Measurements from ENCODE around the gene KIF26B.

DNA sequence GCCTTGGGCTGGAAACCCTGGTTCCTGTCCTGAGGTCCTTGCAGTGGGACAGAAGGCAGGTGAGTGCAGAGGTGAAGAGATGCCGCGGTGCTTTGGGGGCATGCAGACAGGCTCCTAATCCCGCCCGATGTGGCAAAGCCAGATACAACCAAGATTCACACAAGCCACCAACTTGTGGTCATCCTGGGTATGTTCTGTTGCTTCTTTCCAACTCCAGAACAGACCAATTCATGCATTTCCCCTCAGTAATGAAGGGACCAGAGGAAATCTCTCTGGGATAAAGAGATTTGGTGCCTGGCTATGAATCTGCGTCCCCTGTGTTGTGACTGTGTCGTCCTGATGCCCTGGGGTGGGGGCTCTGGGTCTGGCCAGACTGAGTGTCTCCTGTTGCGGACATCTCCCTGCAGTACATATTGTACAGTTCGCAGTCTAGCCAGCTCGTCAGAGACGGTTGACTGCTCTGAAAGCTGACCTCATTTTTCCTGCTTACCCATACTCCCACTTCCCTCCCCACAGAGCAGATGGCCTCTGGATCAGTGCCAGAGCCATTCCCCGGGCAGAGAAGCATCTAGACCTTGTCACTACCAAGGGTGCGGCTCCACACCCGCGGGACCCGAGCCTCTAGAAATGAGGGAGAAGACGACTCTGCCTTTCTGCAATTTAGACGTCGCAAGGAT, 216.3 kb downstream of the KIF26B start:
- TF ChIP-seq, protein P1, sequence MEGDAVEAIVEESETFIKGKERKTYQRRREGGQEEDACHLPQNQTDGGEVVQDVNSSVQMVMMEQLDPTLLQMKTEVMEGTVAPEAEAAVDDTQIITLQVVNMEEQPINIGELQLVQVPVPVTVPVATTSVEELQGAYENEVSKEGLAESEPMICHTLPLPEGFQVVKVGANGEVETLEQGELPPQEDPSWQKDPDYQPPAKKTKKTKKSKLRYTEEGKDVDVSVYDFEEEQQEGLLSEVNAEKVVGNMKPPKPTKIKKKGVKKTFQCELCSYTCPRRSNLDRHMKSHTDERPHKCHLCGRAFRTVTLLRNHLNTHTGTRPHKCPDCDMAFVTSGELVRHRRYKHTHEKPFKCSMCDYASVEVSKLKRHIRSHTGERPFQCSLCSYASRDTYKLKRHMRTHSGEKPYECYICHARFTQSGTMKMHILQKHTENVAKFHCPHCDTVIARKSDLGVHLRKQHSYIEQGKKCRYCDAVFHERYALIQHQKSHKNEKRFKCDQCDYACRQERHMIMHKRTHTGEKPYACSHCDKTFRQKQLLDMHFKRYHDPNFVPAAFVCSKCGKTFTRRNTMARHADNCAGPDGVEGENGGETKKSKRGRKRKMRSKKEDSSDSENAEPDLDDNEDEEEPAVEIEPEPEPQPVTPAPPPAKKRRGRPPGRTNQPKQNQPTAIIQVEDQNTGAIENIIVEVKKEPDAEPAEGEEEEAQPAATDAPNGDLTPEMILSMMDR (IDR thresholded peaks at IDR 0.05), result no peak
- TF ChIP-seq POLR2A (IDR thresholded peaks at IDR 0.05), result no peak
- TF ChIP-seq EP300 (IDR thresholded peaks at IDR 0.05), result no peak

Measured in tibial nerve (tissue), 4 donors.